ENCODE measurements around the gene ZP4.

Gene ZP4

DNA sequence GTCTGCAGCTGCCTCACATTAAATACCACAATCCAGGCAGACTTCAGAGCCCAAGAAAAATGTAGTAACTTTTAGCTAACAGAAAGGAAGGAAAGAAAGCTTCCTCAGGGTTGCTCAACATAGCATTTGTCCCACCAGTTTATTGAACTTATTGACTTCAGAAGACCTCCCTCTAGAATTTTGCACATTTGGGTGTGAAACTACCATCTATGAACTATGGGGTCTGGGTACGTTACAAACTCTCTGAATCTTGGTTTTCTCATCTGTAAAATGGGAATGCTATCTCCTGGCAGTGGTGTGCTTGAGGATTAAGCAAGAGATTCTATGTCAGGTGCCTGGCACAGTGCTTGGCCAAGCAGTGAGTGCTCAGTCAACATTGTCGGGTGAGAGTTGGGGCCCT is at the start of gene ZP4:
Gene ZP4, minus strand, starts transcription at position 101 of the 400 bp plus-strand sequence. CDS start 287 bp downstream, outside the sequence.
- DNase-seq (ENCODE audit: low spot score) = no peak
- in situ Hi-C loops (cut with MboI; ENCODE audit: low pct_unique_long_range_greater_than_20kb, low sequenced_read_pairs, unreplicated experiment) = no loop called here
- TF ChIP-seq, protein P1, sequence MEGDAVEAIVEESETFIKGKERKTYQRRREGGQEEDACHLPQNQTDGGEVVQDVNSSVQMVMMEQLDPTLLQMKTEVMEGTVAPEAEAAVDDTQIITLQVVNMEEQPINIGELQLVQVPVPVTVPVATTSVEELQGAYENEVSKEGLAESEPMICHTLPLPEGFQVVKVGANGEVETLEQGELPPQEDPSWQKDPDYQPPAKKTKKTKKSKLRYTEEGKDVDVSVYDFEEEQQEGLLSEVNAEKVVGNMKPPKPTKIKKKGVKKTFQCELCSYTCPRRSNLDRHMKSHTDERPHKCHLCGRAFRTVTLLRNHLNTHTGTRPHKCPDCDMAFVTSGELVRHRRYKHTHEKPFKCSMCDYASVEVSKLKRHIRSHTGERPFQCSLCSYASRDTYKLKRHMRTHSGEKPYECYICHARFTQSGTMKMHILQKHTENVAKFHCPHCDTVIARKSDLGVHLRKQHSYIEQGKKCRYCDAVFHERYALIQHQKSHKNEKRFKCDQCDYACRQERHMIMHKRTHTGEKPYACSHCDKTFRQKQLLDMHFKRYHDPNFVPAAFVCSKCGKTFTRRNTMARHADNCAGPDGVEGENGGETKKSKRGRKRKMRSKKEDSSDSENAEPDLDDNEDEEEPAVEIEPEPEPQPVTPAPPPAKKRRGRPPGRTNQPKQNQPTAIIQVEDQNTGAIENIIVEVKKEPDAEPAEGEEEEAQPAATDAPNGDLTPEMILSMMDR (IDR thresholded peaks at IDR 0.05; ENCODE audit: extremely low read depth, insufficient read depth, missing control alignments) = no peak

DNA sequence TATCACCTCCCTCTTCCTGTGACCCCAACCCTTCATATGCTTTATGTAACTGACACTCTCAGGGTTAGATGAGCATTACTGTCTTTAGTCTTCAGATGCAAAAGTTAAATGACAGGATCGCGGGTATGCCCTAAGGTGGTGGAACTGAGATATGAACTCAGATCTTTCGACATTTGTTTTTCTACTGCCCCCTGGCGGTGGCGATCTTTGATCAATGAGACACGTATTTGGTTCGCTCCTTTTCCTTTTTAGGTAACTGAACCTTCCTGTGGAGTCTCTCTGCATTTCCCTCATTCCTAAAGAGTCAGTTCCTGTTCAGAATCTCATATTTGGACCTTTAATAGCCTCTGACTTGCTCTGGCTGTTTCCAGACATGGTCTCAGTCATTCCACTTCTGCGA is 47.8 kb upstream of the ZP4 start:
- no peak for DNase-seq (ENCODE audit: low spot score)
- TF ChIP-seq, protein P1 (IDR thresholded peaks at IDR 0.05; ENCODE audit: extremely low read depth, insufficient read depth, missing control alignments) = peak; percentile 0
- in situ Hi-C loops (cut with MboI; ENCODE audit: low pct_unique_long_range_greater_than_20kb, low sequenced_read_pairs, unreplicated experiment) = no loop called here

DNA sequence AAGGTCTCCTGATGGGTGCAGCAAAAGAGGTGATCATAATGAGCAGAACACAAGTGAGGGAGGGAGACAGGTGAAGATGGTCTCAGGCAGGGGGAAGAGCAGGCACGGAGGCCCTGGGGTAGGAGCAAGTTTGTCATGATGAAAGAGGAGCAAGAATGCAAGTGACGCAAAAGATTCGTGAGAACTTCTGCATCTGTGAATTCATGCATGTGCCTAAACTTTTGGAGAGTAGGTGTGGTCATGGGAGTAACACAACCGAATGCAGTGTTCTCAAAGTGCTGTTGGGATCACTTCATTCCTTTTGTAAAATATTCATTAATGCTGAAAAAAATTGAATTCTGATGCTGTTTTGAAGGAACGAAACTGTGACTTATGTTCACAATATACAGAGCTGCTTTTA is 47.3 kb upstream of the ZP4 start:
- TF ChIP-seq, protein P1 (IDR thresholded peaks at IDR 0.05; ENCODE audit: extremely low read depth, insufficient read depth, missing control alignments) = no peak
- in situ Hi-C loops (cut with MboI; ENCODE audit: low pct_unique_long_range_greater_than_20kb, low sequenced_read_pairs, unreplicated experiment) = no loop called here
- DNase-seq (ENCODE audit: low spot score) = no peak

GRCh38 chr1:237932816-237933215 is 42.1 kb upstream of the ZP4 start:
- no peak for DNase-seq (ENCODE audit: low spot score)
- in situ Hi-C loops (cut with MboI; ENCODE audit: low pct_unique_long_range_greater_than_20kb, low sequenced_read_pairs, unreplicated experiment) = no loop called here
- TF ChIP-seq, protein P1 (IDR thresholded peaks at IDR 0.05; ENCODE audit: extremely low read depth, insufficient read depth, missing control alignments) = no peak

DNA sequence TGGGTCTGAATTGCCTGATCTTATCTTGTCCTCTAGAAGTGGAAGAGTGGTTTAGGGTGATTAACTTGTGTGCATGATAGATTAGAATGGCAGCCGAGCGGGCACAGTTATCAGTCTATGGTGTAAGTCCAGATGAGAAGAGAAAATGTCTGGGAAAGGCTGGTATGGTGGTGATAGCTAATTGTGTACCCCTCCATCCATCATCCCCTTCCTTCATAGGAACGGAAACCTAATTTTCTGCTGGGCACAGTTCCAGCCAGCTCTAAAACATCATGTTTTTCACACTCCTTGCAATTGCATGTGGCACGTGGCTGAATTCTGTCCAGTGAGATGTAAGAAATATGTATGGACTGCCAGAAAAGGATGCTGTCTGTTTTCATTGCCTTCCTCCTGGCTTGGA is 40.9 kb upstream of the ZP4 start:
- TF ChIP-seq, protein P1 (IDR thresholded peaks at IDR 0.05; ENCODE audit: extremely low read depth, insufficient read depth, missing control alignments) = no peak
- no peak for DNase-seq (ENCODE audit: low spot score)
- in situ Hi-C loops (cut with MboI; ENCODE audit: low pct_unique_long_range_greater_than_20kb, low sequenced_read_pairs, unreplicated experiment) = no loop called here

DNA sequence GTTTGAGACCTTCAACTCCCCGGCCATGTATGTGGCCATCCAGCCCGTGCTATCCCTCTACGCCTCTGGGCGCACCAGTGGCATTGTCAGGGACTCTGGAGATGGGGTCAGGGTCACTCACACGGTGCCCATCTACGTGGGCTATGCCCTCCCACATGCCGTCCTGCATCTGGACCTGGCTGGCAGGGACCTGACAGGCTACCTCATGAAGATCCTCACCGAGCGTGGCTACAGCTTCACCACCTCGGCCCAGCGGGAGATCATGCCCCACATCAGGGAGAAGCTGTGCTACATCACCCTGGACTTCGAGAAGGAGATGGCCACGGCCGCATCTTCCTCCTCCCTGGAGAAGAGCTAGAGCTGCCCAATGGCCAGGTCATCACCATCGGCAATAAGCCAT is 36.5 kb upstream of the ZP4 start:
- DNase-seq (ENCODE audit: low spot score) = no peak
- TF ChIP-seq, protein P1 (IDR thresholded peaks at IDR 0.05; ENCODE audit: extremely low read depth, insufficient read depth, missing control alignments) = no peak
- in situ Hi-C loops (cut with MboI; ENCODE audit: low pct_unique_long_range_greater_than_20kb, low sequenced_read_pairs, unreplicated experiment) = no loop called here

- in situ Hi-C loops (cut with MboI; ENCODE audit: low pct_unique_long_range_greater_than_20kb, low sequenced_read_pairs, unreplicated experiment) = no loop called here
- TF ChIP-seq, protein P1 (IDR thresholded peaks at IDR 0.05; ENCODE audit: extremely low read depth, insufficient read depth, missing control alignments) = no peak
- no peak for DNase-seq (ENCODE audit: low spot score)
Observed at GRCh38 chr1:237921306-237921705, 30.6 kb upstream of the ZP4 start.
